ENCODE measurements around the gene UCP2. TPM values are rescaled to one million over a fixed set of nuclear protein-coding genes. Genes with fewer than 3 reads are reported as not detected.

The UCP2 gene
- total RNA-seq, 1 donor from 2014 or later, result 0.26 TPM

GRCh38 chr11:74008373-74009229, 26.0 kb upstream of the UCP2 start, which contains the start of gene UCP3:
Gene UCP3, minus strand, starts transcription at chr11:74009085. Its CDS starts 2,043 bp downstream, at chr11:74007042.
- no peaks in the 10 kb centered on the region for H3K36me3 ChIP-seq (ENCODE audit: control insufficient read depth, insufficient read depth, low read length)
- FAIRE-seq (no peak), DNase-seq (ENCODE audit: low read depth) (no peak)
- TF ChIP-seq CTCF (IDR thresholded peaks at IDR 0.05; ENCODE audit: insufficient read depth, low read length, severe bottlenecking), result no peak
- H3K27me3 ChIP-seq (ENCODE audit: control insufficient read depth, insufficient read depth, low read length), result no peaks in the 10 kb centered on the region
- H3K4me3 ChIP-seq (ENCODE audit: low read depth, low read length), result no peak within 1 kb of the TSS

- FAIRE-seq (no peak), DNase-seq (ENCODE audit: low read depth) (no peak)
- H3K36me3 ChIP-seq (ENCODE audit: control insufficient read depth, insufficient read depth, low read length), result no peaks in the 10 kb centered on the region
- no peak overlapping the region for H3K4me3 ChIP-seq (ENCODE audit: low read depth, low read length)
- no peaks in the 10 kb centered on the region for H3K27me3 ChIP-seq (ENCODE audit: control insufficient read depth, insufficient read depth, low read length)
- no peak for TF ChIP-seq CTCF (IDR thresholded peaks at IDR 0.05; ENCODE audit: insufficient read depth, low read length, severe bottlenecking)
Measured at GRCh38 chr11:74007691-74008372, 25.2 kb upstream of the UCP2 start.

GRCh38 chr11:74006743-74007304, 24.2 kb upstream of the UCP2 start:
- no peak for DNase-seq (ENCODE audit: low read depth)
- H3K36me3 ChIP-seq (ENCODE audit: control insufficient read depth, insufficient read depth, low read length), result no peaks in the 10 kb centered on the region
- H3K4me3 ChIP-seq (ENCODE audit: low read depth, low read length), result no peak overlapping the region
- no peak for FAIRE-seq
- no peaks in the 10 kb centered on the region for H3K27me3 ChIP-seq (ENCODE audit: control insufficient read depth, insufficient read depth, low read length)
- TF ChIP-seq CTCF (IDR thresholded peaks at IDR 0.05; ENCODE audit: insufficient read depth, low read length, severe bottlenecking), result no peak

- DNase-seq (ENCODE audit: low read depth) (no peak), FAIRE-seq (no peak)
- H3K27me3 ChIP-seq (ENCODE audit: control insufficient read depth, insufficient read depth, low read length), result no peaks in the 10 kb centered on the region
- no peak for TF ChIP-seq CTCF (IDR thresholded peaks at IDR 0.05; ENCODE audit: insufficient read depth, low read length, severe bottlenecking)
- H3K4me3 ChIP-seq (ENCODE audit: low read depth, low read length), result no peak overlapping the region
- H3K36me3 ChIP-seq (ENCODE audit: control insufficient read depth, insufficient read depth, low read length), result no peaks in the 10 kb centered on the region
Measured at GRCh38 chr11:74005721-74006517, 23.3 kb upstream of the UCP2 start.

GRCh38 chr11:74004759-74005615, 22.3 kb upstream of the UCP2 start:
- DNase-seq (ENCODE audit: low read depth), result no peak
- Histone ChIP-seq H3K36me3 (ENCODE audit: control insufficient read depth, insufficient read depth, low read length) (no peaks in the 10 kb centered on the region), H3K4me3 (ENCODE audit: low read depth, low read length) (no peak overlapping the region), H3K27me3 (ENCODE audit: control insufficient read depth, insufficient read depth, low read length) (no peaks in the 10 kb centered on the region)
- FAIRE-seq, result no peak
- no peak for TF ChIP-seq CTCF (IDR thresholded peaks at IDR 0.05; ENCODE audit: insufficient read depth, low read length, severe bottlenecking)
